Measurements from ENCODE around the gene GPX8.

DNA sequence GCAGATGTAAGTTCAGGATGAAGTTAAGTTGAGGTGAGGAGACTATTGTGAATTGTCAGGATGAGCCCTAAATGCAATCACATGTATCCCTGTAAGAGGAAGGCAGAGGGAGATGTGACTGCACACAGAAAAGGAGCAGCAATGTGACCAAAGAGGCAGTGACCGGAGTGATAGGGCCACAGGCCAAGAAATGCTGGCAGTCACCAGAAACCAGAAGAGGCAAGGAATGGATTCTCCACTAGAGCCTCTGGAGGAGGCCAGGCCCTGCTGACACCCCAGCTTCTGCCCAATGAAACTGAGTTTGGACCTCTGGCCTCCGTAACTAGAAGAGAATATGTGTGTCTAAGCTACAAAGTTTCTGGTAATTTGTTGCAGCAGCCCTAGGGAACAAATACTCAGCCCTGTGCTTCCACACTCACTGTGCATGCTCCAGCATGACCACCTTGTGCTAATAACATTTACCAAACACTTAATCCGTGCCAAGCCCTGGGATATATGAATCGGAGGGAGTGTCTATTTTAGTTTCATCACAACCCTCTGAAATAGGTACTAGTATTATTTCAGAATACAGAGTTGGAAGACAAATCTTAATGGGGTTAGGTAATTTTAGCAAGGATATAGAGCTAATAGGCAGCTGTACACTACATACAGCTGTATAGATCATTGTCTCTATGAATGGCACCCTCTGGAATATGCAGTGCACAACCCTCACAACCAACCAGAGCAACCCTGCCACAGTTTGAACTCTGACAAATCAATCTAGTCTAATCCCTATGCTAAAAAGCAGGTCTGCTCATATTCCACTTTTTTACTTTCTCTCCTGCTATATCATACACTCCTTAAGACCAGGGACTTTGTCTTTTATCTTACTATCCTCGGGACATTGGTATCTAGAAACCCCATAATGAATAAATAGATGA, 7.8 kb upstream of the GPX8 start:
- TF ChIP-seq, protein P1, sequence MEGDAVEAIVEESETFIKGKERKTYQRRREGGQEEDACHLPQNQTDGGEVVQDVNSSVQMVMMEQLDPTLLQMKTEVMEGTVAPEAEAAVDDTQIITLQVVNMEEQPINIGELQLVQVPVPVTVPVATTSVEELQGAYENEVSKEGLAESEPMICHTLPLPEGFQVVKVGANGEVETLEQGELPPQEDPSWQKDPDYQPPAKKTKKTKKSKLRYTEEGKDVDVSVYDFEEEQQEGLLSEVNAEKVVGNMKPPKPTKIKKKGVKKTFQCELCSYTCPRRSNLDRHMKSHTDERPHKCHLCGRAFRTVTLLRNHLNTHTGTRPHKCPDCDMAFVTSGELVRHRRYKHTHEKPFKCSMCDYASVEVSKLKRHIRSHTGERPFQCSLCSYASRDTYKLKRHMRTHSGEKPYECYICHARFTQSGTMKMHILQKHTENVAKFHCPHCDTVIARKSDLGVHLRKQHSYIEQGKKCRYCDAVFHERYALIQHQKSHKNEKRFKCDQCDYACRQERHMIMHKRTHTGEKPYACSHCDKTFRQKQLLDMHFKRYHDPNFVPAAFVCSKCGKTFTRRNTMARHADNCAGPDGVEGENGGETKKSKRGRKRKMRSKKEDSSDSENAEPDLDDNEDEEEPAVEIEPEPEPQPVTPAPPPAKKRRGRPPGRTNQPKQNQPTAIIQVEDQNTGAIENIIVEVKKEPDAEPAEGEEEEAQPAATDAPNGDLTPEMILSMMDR (IDR thresholded peaks at IDR 0.05; ENCODE audit: low read depth, low read length, poor library complexity, severe bottlenecking) = no peak
- no peak for TF ChIP-seq EZH2phosphoT487 (IDR thresholded peaks at IDR 0.05; ENCODE audit: borderline replicate concordance, low read length)
